Upper lobe of right lung (tissue), 1 donor: ENCODE measurements around the gene NKX2-3. TPM values are rescaled to one million over a fixed set of nuclear protein-coding genes. Genes with fewer than 3 reads are reported as not detected.

Source experiments
- ATAC-seq: fragments of 200-7000 bp; cut with Tn5 transposase; one replicate; pipeline ENCODE4 v1.9.1; 2020; ENCODE audit warnings: mild to moderate bottlenecking, moderate library complexity
- DNase-seq: peaks from one replicate; pipeline ENCODE4 v3.0.0-alpha.2; 2020
- H3K27ac ChIP-seq: fragments of 200-600 bp; one replicate; pipeline ENCODE4 v1.8.0; 2022
- H3K27me3 ChIP-seq: fragments of 200-600 bp; one replicate; pipeline ENCODE4 v1.8.0; 2022; ENCODE audit warnings: mild to moderate bottlenecking
- H3K36me3 ChIP-seq: fragments of 200-600 bp; one replicate; pipeline ENCODE4 v1.8.0; 2022
- H3K4me1 ChIP-seq: fragments of 200-600 bp; one replicate; pipeline ENCODE4 v1.8.0; 2022
- H3K4me3 ChIP-seq: fragments of 200-600 bp; one replicate; pipeline ENCODE4 v1.8.0; 2022; ENCODE audit warnings: mild to moderate bottlenecking
- H3K9me3 ChIP-seq: fragments of 200-600 bp; one replicate; pipeline ENCODE4 v1.8.0; 2022
- CTCF ChIP-seq: fragments of 200-600 bp; IDR thresholded peaks from one replicate; pipeline ENCODE4 v1.8.0; 2022; ENCODE audit warnings: antibody characterized with exemption
- intact Hi-C: fragments of 100-400 bp; cut with DNase I; formaldehyde crosslinking; loops from one replicate; pipeline ENCODE4 v1.11.0; 2022
- total RNA-seq: library from RNA; stranded (reverse); fragmentation: NEBNext Ultra II Directional; extraction: Animal tissue kit (Norgen Biotek cat#: 25700); gene quantifications from one replicate; pipeline ENCODE4 v1.2.1, GENCODE V29; 2021
- donor health status: DM: no; HTN: yes; CAD: no; lungs with severe emphysema.

Gene NKX2-3
- total RNA-seq, 1 donor from 2014 or later, result 0.26 TPM

- Histone ChIP-seq H3K27ac (no peak overlapping the region), H3K27me3 (peaks cover 84% of the 10 kb centered on the region), H3K4me1 (peaks cover 10% of the 10 kb centered on the region), H3K9me3 (no peaks in the 10 kb centered on the region), H3K4me3 (peak overlapping the region; percentile 19), H3K36me3 (no peaks in the 10 kb centered on the region)
- intact Hi-C loops, result no loop called here
- ATAC-seq (peak; percentile 88), DNase-seq (peak; percentile 78)
- no peak for TF ChIP-seq CTCF
These were observed 8.2 kb downstream of the NKX2-3 start for GRCh38 chr10:99540657-99541531.

GRCh38 chr10:99544322-99544721 lies 11.6 kb downstream of the NKX2-3 start:
- no peaks in the 10 kb centered on the region for H3K4me1 ChIP-seq
- ATAC-seq, result no peak
- no peaks in the 10 kb centered on the region for H3K9me3 ChIP-seq
- H3K27ac ChIP-seq, result no peak overlapping the region
- no peak for DNase-seq
- no peaks in the 10 kb centered on the region for H3K36me3 ChIP-seq
- no peak for TF ChIP-seq CTCF
- H3K4me3 ChIP-seq, result no peak overlapping the region
- H3K27me3 ChIP-seq, result peaks cover 70% of the 10 kb centered on the region
- intact Hi-C loops, result no loop called here

- peak; percentile 42 for ATAC-seq
- Histone ChIP-seq H3K36me3 (no peaks in the 10 kb centered on the region), H3K4me3 (no peak overlapping the region), H3K27ac (no peak overlapping the region), H3K4me1 (no peaks in the 10 kb centered on the region), H3K9me3 (no peaks in the 10 kb centered on the region), H3K27me3 (peaks cover 40% of the 10 kb centered on the region)
- no peak for DNase-seq
- peak; percentile 28 for TF ChIP-seq CTCF
- intact Hi-C loops, result no loop called here
These were observed 15.3 kb downstream of the NKX2-3 start for GRCh38 chr10:99548041-99548530.

GRCh38 chr10:99551158-99551557 lies 18.4 kb downstream of the NKX2-3 start:
- no peak for DNase-seq

GRCh38 chr10:99551616-99552015 lies 18.9 kb downstream of the NKX2-3 start:
- H3K27ac ChIP-seq, result no peak overlapping the region

More at GRCh38 chr10:99551158-99551557, 18.4 kb downstream of the NKX2-3 start:
- TF ChIP-seq CTCF, result no peak
- Histone ChIP-seq H3K27me3 (peaks cover 43% of the 10 kb centered on the region), H3K4me1 (no peaks in the 10 kb centered on the region), H3K4me3 (no peak overlapping the region), H3K27ac (no peak overlapping the region), H3K9me3 (no peaks in the 10 kb centered on the region), H3K36me3 (no peaks in the 10 kb centered on the region)
- intact Hi-C loops, result no loop called here
- ATAC-seq, result no peak

More at GRCh38 chr10:99551616-99552015, 18.9 kb downstream of the NKX2-3 start:
- TF ChIP-seq CTCF, result no peak
- intact Hi-C loops, result no loop called here
- ATAC-seq (no peak), DNase-seq (no peak)
- no peaks in the 10 kb centered on the region for H3K9me3 ChIP-seq
- peaks cover 45% of the 10 kb centered on the region for H3K27me3 ChIP-seq
- H3K36me3 ChIP-seq, result no peaks in the 10 kb centered on the region
- no peaks in the 10 kb centered on the region for H3K4me1 ChIP-seq
- H3K4me3 ChIP-seq, result no peak overlapping the region
